HG03520 (cell line): ENCODE measurements around the gene ELN.

Experiments
- ATAC-seq: cut with Tn5 transposase; IDR thresholded peaks from one replicate; pipeline ENCODE4 v1.9.1; 2021; ENCODE audit warnings: mild to moderate bottlenecking, moderate library complexity; ENCODE audit not compliant: unreplicated experiment

Gene ELN

DNA sequence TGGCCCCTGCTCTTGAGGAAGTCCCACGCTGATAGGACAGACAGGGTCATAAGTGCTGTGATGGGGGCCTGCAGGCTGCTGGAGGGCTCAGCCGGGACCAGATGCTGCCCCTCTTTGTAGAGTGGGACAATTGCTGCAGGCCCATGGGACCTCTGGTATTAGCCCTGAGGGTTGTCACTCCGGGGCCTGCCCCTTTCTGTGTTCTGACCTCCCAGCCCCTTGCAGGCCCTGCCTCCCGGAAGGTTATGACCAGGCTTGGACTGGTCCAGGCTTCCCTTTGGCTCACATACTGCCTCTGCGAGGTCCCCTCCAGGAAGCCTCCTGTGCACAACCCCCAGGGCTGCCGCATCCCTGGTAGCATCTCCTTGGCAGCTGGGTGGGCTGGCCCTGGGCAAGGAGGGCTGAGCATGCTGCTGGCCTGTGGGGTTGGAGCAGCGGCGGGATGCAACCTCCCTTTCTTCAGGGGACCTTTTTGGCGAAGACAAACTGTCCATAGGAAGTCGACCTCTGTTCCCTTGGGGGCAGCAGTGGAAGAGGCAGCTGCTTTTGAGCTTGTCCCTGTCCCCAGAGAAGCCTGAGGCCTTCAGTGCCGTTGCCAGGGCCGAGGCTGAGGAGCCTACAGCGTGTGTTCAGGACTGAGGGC, 64.5 kb downstream of the ELN start:
- peak; percentile 6 for ATAC-seq

DNA sequence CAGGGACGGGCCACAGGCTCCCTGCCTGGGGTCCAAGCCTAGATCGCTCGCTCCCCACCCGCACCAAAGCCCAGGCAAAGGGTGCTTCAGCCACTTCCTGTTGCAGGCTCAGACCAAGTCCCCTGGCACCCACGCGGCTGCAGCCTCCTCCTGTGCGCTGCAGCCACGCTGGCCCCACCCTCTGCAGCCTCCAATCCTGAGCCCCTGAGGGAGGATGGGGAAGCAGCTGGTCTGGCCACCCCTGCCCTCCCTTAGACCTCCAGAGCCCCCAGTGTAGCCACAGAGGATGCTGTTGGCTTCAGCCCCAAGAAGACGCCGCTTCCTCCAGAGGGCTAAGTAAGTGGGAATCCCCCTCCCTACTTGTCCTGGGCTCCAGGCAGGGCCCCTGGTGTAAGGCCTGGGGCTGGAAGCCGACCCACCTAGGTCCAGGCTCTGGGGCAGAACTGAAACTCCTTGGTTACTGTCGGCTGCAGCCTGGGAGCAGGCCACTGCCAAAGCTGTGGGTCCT, 65.0 kb downstream of the ELN start:
- ATAC-seq = peak; percentile 59

DNA sequence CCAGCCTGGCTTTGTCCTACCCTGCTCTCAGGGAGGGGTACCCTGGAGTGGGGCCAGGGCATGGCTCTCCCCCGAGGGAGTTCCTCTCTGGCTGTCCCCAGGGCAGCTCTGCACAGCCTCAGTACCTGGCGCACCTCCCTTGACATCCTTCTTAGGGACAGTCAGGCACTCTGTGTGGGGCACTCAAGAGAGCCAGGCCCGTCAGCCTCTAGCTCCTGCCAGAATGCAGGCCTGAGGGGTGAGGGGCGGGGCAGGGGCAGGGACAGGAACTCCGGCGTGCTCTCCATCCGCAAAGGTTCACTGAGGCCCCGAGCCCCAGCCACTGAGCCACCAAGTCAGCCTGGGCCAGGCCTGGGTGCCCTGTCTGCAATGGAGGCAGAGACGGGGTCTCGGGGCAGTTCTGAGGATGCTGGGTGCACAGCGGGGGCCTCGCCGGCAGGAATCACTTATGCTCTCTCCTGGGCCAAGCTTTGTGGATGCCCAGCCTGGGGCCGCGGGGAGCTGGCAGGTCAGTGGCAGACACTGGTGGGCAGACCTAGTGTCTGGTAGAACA, 65.8 kb downstream of the ELN start:
- no peak for ATAC-seq

DNA sequence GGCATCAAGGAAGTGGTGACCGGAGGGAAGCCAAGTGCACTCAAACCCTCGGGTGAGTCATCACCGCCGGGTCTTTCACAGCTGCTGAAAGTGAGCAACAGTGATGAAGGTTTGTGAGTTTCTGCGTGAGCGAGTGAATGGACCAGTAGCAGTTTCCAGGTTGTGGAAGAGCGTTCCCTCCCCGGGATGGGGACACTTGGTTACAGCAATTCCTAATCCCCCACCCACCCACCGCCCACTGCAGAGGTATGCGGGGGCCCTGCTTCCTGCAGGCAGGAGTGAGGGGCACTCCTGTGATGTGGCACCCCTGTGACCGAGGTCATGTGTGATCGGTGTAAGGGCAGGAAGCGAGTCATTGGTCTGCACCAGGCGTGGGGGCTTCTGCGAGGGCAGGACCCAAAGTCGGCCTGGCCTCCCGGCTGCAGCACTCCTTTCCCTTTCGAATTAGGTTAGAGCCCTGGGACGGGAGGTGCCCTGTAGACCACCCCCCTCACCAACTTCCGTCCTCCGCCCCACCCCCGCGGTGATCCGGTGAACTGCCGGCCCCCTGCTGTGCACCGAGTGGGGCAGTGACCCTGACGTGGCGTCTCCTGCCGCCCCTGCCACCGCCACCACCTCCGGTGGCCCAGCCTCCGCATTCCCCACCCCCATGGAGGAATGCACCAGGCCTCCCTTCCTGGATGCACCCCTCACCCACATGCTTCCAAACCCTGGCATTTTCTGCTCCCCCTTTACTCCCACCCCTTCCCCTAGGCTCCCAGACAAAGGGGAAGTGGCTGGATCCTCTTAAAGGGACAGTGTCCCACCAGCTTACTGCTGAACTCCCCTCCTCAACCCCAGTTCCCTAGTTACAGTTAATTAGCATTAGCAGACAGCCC, 66.5 kb downstream of the ELN start:
- ATAC-seq = peak; percentile 41

DNA sequence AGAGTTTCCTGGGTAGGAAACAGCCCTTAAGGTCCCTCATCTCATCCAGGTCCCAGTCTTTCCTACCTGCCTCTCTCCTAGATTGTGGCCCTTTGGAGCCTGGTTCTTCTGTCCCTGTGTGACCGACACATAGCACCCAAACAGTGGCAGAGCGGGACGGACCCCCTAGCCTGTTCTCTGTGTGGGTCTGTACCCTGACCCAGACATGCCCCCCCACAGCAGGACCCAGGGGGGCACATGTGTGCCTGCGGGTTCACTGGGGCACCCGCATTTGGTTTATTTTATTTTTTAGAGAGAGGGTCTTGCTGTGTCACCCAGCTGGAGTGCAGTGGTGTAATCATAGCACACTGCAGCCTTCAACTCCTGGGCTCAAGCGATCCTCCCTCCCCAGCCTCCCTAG, 67.2 kb downstream of the ELN start:
- no peak for ATAC-seq

DNA sequence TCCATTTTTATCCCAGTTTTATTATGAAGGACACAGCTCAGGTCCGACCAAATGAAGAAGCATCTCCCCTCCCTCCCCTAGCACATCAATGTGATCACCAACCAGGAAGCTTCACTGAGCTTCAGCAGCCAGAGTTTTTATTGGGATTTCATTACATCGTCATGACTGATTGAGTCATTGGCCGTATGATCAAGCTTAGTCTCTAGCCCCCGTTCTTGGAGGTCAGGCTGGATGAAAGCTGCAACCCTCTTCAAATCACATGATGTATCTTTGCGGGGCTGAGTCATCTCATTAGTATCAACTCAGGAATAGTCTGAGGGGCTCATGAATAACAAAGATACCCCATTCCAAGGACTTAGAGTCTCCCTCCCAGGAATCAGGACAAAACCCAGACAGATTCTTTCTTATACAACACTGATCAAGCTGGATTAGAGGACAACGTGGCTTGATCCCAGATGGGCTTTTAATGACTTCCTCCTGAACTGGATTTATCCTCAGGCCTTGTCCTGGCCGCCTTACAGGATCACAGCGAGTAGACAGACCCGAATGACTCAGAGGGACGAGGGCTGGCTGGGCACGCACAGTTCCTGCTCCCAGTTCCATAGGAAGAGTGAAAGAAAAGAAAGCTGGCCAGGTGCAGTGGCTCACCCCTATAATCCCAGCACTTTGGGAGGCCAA, 70.1 kb downstream of the ELN start:
- no peak for ATAC-seq

DNA sequence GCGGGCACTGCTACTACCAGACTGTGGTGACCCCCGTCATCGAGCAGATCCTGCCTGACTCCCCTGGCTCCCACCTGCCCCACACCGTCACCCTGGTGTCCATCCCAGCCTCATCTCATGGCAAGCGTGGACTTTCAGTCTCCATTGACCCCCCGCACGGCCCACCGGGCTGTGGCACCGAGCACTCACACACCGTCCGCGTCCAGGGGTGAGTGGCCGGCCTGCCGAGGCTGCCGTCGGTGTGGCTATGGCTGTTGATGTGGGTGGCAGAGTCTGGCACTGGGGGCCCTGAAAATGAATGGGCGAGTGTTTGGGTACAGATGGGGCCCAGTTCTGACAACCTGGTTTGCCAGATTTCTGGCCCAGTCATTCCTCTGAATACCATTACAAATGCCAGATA, 71.1 kb downstream of the ELN start:
- ATAC-seq = no peak

DNA sequence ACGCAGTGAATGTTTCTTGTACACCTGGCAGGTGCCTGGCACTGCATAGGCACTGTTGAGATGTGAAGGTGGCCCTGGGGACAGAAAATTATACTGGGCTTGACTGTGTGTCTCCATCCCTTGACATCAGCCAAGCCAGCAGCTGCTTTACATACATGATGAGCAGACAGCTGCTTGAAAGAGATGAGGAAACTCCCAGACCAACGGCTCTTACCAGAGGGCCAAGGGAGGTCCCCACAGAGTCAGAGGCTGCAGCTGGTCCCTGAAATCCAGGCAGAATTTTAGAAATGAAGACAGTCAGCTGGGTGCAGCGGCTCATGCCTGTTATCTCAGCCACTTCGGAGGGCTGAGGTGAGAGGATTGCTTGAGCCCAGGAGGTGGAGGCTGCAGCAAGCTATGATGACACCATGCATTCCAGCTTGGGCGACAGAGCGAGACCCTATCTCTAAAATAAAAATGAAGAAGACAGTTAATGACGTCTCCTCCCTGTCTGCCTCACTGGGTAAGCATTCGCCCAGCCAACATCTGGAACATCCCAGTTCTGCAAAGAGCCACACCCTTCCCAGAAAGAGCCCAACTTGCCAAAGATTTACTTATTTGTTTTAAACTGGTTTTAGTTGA, 73.2 kb downstream of the ELN start:
- peak; percentile 66 for ATAC-seq

DNA sequence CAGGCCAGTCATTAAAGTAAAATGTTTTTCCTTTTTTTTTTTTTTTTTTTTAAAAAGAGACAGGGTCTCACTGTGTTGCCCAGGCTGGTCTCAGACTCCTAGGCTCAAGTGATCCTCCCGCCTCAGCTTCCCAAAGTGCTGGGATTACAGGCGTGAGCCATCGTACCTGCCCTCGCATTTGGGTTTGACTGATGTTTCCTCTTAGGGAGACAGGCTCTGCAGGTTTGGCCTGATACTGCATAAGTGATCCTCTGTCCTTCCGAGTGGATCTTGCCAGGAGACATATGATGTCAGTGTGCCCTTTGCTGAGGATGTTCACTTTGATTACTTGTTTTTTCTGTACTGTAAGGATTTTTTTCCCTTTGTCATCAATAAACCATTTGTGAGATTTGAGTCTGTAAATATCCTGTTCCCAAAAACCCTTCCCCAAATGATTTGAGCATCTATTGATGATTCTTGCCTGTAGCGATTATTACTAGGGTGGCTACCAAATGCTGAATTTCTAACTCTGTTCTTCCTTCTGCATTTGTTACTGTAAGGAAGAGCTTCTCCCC, 75.3 kb downstream of the ELN start:
- no peak for ATAC-seq

DNA sequence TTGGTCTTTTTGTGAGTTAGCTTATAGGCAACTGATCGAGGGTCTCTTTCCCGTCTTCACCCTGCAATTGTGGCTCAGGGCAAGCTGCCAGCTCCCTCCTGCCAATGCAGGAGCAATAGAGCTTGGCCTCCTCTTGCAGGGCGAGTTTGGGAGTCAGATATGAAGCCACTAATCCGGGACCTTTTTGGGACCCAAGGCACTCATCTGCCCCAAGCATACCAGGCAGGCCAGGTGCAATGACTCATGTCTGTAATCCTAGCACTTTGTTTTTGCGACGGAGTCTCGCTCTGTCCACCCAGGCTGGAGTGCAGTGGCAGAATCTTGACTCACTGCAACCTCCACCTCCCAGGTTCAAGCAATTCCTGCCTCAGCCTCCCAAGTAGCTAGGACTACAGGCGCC, 76.7 kb downstream of the ELN start:
- no peak for ATAC-seq

DNA sequence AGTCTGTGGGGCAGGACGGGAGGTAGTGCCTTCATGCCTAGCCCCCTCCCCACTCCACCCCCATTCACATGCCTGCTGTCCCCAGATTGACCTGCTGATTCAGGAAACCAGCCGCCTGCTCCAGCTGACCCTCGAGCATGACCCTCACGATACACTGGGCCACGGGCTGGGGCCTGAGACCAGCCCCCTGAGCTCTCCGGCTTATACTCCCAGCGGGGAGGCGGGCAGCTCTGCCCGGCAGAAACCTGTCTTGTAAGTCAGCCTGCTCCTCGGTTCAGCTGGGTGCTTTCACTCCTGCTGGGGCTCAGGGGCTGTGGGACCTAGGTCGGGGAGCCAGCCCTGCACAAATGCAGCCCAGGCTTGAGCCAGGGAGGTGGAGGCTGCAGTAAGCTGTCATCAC, 78.0 kb downstream of the ELN start:
- no peak for ATAC-seq

DNA sequence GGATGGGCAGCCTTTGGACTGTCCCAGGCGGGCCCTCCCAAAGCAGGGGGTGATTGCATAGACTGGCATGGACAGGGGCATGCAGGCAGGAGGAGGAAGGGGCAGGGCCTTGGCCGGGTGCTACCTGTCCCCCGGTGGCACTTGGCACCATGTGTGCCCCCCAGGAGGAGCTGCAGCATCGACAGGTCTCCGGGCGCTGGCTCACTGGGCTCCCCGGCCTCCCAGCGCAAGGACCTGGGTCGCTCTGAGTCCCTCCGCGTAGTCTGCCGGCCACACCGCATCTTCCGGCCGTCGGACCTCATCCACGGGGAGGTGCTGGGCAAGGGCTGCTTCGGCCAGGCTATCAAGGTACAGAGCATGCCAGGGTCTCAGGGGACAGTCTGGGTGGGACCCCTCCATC, 78.9 kb downstream of the ELN start:
- ATAC-seq = no peak

DNA sequence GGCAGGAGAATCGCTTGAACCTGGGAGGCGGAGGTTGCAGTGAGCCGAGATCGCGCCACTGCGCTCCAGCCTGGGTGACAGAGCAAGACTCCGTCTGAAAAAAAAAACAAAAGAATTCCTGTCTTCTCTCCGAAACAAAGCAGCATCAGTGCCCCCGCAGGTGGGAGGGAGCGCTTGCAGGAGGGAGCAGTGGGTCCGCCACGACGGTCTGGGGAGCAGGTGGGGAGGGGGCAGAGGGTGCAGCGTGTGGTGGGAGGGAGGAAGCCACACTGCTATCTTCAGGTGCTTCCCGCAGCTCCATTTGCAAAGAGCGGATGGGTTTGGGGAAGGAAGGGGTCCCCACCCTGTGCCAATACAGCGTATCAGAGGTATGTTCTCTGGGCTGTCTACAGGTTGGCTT, 87.4 kb downstream of the ELN start:
- no peak for ATAC-seq

DNA sequence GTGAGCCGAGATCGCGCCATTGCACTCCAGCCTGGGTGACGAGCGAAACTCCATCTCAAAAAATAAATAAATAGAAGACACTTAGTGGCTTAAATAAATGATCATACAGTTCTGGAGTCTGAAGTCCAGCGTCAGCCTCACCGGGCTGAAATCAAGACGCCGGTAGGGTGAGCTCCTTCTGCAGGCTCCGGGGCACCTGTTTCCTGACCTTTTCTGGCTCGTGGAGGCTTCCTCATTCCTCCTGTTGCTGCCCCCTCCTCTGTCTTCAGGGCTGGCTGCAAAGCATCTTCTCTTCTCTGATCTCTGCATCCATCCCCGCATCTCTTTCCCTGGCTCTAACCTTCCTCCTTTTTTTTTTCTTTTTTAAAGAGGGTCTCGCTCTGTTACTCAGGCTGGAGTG, 88.4 kb downstream of the ELN start:
- no peak for ATAC-seq
